Neuron (in vitro differentiated cells): ENCODE data around the gene EIF2B5.
A peak's percentile ranks its signal among the peaks of the same experiment; 100 is the strongest.

Source experiments
- H2AFZ ChIP-seq: one replicate; pipeline ENCODE4 v1.6.1; 2013; ENCODE audit warnings: low read depth, mild to moderate bottlenecking, inconsistent platforms, low read length, moderate library complexity
- H3K27me3 ChIP-seq: one replicate; pipeline ENCODE4 v1.6.1; 2013; ENCODE audit warnings: low read length; ENCODE audit not compliant: insufficient read depth
- H3K36me3 ChIP-seq: one replicate; pipeline ENCODE4 v1.6.1; 2013; ENCODE audit warnings: low read length; ENCODE audit not compliant: insufficient read depth
- H3K4me1 ChIP-seq: one replicate; pipeline ENCODE4 v1.6.1; 2013; ENCODE audit warnings: low read length; ENCODE audit not compliant: insufficient read depth
- H3K4me3 ChIP-seq: 2 replicates; pipeline ENCODE4 v1.5.1; 2013; ENCODE audit warnings: mild to moderate bottlenecking, low read length, moderate library complexity
- H3K9me3 ChIP-seq: one replicate; pipeline ENCODE4 v1.6.1; 2013; ENCODE audit warnings: low read length

Gene EIF2B5

GRCh38 chr3:184181596-184181995 is 46.4 kb downstream of the EIF2B5 start:
- Histone ChIP-seq H2AFZ (no peak overlapping the region), H3K4me1 (peaks cover 21% of the 10 kb centered on the region), H3K9me3 (no peaks in the 10 kb centered on the region), H3K36me3 (peaks cover 68% of the 10 kb centered on the region), H3K4me3 (no peak overlapping the region), H3K27me3 (no peaks in the 10 kb centered on the region)

GRCh38 chr3:184183679-184184078 is 48.5 kb downstream of the EIF2B5 start:
- H3K9me3 ChIP-seq, result no peaks in the 10 kb centered on the region
- H3K4me3 ChIP-seq, result no peak overlapping the region
- peaks cover 19% of the 10 kb centered on the region for H3K4me1 ChIP-seq
- H2AFZ ChIP-seq, result no peak overlapping the region
- peaks cover 66% of the 10 kb centered on the region for H3K36me3 ChIP-seq
- no peaks in the 10 kb centered on the region for H3K27me3 ChIP-seq

GRCh38 chr3:184184546-184185230 is 49.5 kb downstream of the EIF2B5 start:
- Histone ChIP-seq H3K36me3 (peaks cover 66% of the 10 kb centered on the region), H2AFZ (peak overlapping the region; percentile 39), H3K4me3 (peak overlapping the region; percentile 56), H3K4me1 (peaks cover 19% of the 10 kb centered on the region), H3K27me3 (no peaks in the 10 kb centered on the region), H3K9me3 (no peaks in the 10 kb centered on the region)

- H3K4me1 ChIP-seq, result peaks cover 19% of the 10 kb centered on the region
- H3K27me3 ChIP-seq, result no peaks in the 10 kb centered on the region
- H3K36me3 ChIP-seq, result peaks cover 65% of the 10 kb centered on the region
- peak overlapping the region; percentile 39 for H2AFZ ChIP-seq
- H3K9me3 ChIP-seq, result no peaks in the 10 kb centered on the region
- H3K4me3 ChIP-seq, result peak overlapping the region; percentile 78
Measured at GRCh38 chr3:184185461-184186183, 50.5 kb downstream of the EIF2B5 start.

- H2AFZ ChIP-seq, result peak within 1 kb of the TSS; percentile 39
- peaks cover 19% of the 10 kb centered on the region for H3K4me1 ChIP-seq
- no peaks in the 10 kb centered on the region for H3K9me3 ChIP-seq
- no peaks in the 10 kb centered on the region for H3K27me3 ChIP-seq
- H3K4me3 ChIP-seq, result peak within 1 kb of the TSS; percentile 78
- peaks cover 65% of the 10 kb centered on the region for H3K36me3 ChIP-seq
Measured at GRCh38 chr3:184186184-184186901, 51.2 kb downstream of the EIF2B5 start, which contains the start of gene ABCF3. ABCF3 (plus strand) TSS chr3:184186199; CDS start chr3:184186208, 9 bp downstream.

- H3K9me3 ChIP-seq, result no peaks in the 10 kb centered on the region
- H2AFZ ChIP-seq, result no peak overlapping the region
- no peaks in the 10 kb centered on the region for H3K27me3 ChIP-seq
- peak overlapping the region; percentile 78 for H3K4me3 ChIP-seq
- H3K36me3 ChIP-seq, result peaks cover 62% of the 10 kb centered on the region
- peaks cover 19% of the 10 kb centered on the region for H3K4me1 ChIP-seq
Measured at GRCh38 chr3:184186902-184187207, 51.7 kb downstream of the EIF2B5 start.

GRCh38 chr3:184188080-184188479 is 52.9 kb downstream of the EIF2B5 start:
- Histone ChIP-seq H3K27me3 (no peaks in the 10 kb centered on the region), H2AFZ (no peak overlapping the region), H3K4me3 (no peak overlapping the region), H3K4me1 (peaks cover 19% of the 10 kb centered on the region), H3K9me3 (no peaks in the 10 kb centered on the region), H3K36me3 (peaks cover 62% of the 10 kb centered on the region)

GRCh38 chr3:184189421-184189820 is 54.3 kb downstream of the EIF2B5 start:
- no peaks in the 10 kb centered on the region for H3K9me3 ChIP-seq
- peaks cover 64% of the 10 kb centered on the region for H3K36me3 ChIP-seq
- H3K4me1 ChIP-seq, result peaks cover 19% of the 10 kb centered on the region

GRCh38 chr3:184192889-184193288 is 57.7 kb downstream of the EIF2B5 start:
- H3K9me3 ChIP-seq, result no peaks in the 10 kb centered on the region
- H3K27me3 ChIP-seq, result no peaks in the 10 kb centered on the region
- no peaks in the 10 kb centered on the region for H3K4me1 ChIP-seq
- H3K36me3 ChIP-seq, result peaks cover 69% of the 10 kb centered on the region
- no peak overlapping the region for H3K4me3 ChIP-seq
- no peak overlapping the region for H2AFZ ChIP-seq

More at GRCh38 chr3:184189421-184189820, 54.3 kb downstream of the EIF2B5 start:
- H3K27me3 ChIP-seq, result no peaks in the 10 kb centered on the region
- H3K4me3 ChIP-seq, result no peak overlapping the region
- H2AFZ ChIP-seq, result no peak overlapping the region

GRCh38 chr3:184193991-184194539 is 58.9 kb downstream of the EIF2B5 start:
- Histone ChIP-seq H3K27me3 (no peaks in the 10 kb centered on the region), H3K9me3 (no peaks in the 10 kb centered on the region), H3K4me1 (no peaks in the 10 kb centered on the region), H3K4me3 (no peak overlapping the region), H2AFZ (no peak overlapping the region), H3K36me3 (peaks cover 59% of the 10 kb centered on the region)
